Heart right ventricle (tissue), 16 donors: ENCODE results near the gene EDNRA. TPM values are rescaled to one million over a fixed set of nuclear protein-coding genes. Genes with fewer than 3 reads are reported as not detected.
A peak's percentile ranks its signal among the peaks of the same experiment; 100 is the strongest.

ENCODE experiments used
- ATAC-seq, 8 donors: fragments of 200-7000 bp; cut with Tn5 transposase; one replicate each; pipeline ENCODE4 v1.9.1; 2020; ENCODE audit warnings: mild to moderate bottlenecking in 8 of 8, moderate library complexity in 8 of 8, moderate number of reproducible peaks in 1 of 8
- DNase-seq, 2 donors: peaks; one replicate each; pipeline ENCODE4 v3.0.0-alpha.2; 2020
- H3K27ac ChIP-seq, 10 donors: fragments of 200-600 bp; sonication (generic) in 2 of 10; one replicate each; pipeline versions ENCODE4 v1.5.0 to v1.8.0; 2020 to 2022; ENCODE audit warnings: mild to moderate bottlenecking in 3 of 10
- H3K27me3 ChIP-seq, 7 donors: fragments of 200-600 bp; one replicate each; pipeline ENCODE4 v1.8.0; 2021 to 2022; ENCODE audit warnings: mild to moderate bottlenecking in 2 of 7
- H3K36me3 ChIP-seq, 9 donors: fragments of 200-600 bp; sonication (generic) in 1 of 9; one replicate each; pipeline versions ENCODE4 v1.5.0 to v1.8.0; 2020 to 2022; ENCODE audit warnings: mild to moderate bottlenecking in 2 of 9
- H3K4me1 ChIP-seq, 9 donors: fragments of 200-600 bp; sonication (generic) in 1 of 9; one replicate each; pipeline versions ENCODE4 v1.5.0 to v1.8.0; 2020 to 2022; ENCODE audit warnings: mild to moderate bottlenecking in 4 of 9
- H3K4me3 ChIP-seq, 10 donors: fragments of 200-600 bp; sonication (generic) in 2 of 10; one replicate each; pipeline versions ENCODE4 v1.5.0 to v1.8.0; 2020 to 2022; ENCODE audit warnings: mild to moderate bottlenecking in 7 of 10, moderate library complexity in 2 of 10
- H3K9me3 ChIP-seq, 11 donors: fragments of 200-600 bp in 10 of 11; sonication (generic) in 2 of 11; one replicate each; pipeline versions ENCODE4 v1.5.0 to v1.8.0; 2013 to 2022; ENCODE audit warnings: mild to moderate bottlenecking in 2 of 11, control low read depth in 1 of 11, moderate library complexity in 1 of 11
- CTCF ChIP-seq, 9 donors: fragments of 200-600 bp; sonication (generic) in 2 of 9; IDR thresholded peaks; one replicate each; pipeline versions ENCODE4 v1.5.0 to v1.8.0; 2021 to 2022; ENCODE audit warnings: antibody characterized with exemption in 9 of 9, mild to moderate bottlenecking in 5 of 9, moderate library complexity in 1 of 9
- WGBS, 2 donors: extraction: QIAGEN DNeasy Blood & Tissue Kit; methylation state at CpG; one replicate each; pipeline ENCODE4 v1.1.7; 2013; ENCODE audit warnings: inconsistent platforms in 1 of 2; 5-methylcytosine and 5-hydroxymethylcytosine counted together
- intact Hi-C, 10 donors: fragments of 100-400 bp; cut with DNase I; formaldehyde crosslinking; loops; one replicate each; pipeline versions ENCODE4 v1.11.1 to v1.14.2; 2022
- polyA plus RNA-seq, 2 donors: library from polyadenylated mRNA; stranded (reverse); fragments of 200-250 nt; gene quantifications; one replicate each; pipeline ENCODE4 v1.2.3, GENCODE V29; 2013
- total RNA-seq, 10 donors: library from RNA; stranded (reverse); fragmentation: NEBNext Ultra II Directional in 3 of 10; extraction: Animal tissue kit (Norgen Biotek cat#: 25700) in 3 of 10; gene quantifications; one replicate each; pipeline versions ENCODE4 v1.2.1 to v1.2.4, GENCODE V29; 2021 to 2023
- donor health status: Arrhythmogenic right ventricular cardiomyopathy.
- donor health status: ischemic (EF 13 %, LVEDD 7.1; RV severe dilation, severe dysfunction).
- donor health status: healthy with polysubstance abuse.
- donor health status: DM: no; HTN: yes; CAD: no.
- donor health status: DM: no; HTN: no; CAD: no.
- donor health status: ischemic (EF 25% LVEDD 6.9; RV normal size, moderate dysfunction).
- donor health status: ischemic (EF 25% LVEDD 5.7; RV mildly dilated, moderate dysfunction).
- donor health status: healthy.
- donor health status: DM: yes; HTN: yes; CAD: no.
- donor health status: Ischemic cardiomyopathy.
- donor health status: ischemic (EF 35%, LVEDD 5.7; RV mildly dilated, moderate dysfunction).
- donor health status: nonischemic (EF 11% LVEDD 7.7; RV severe dilation, severe dysfunction).
- donor health status: DM: yes; HTN: yes; CAD: no.
- donor health status: PGD.
- donor health status: ischemic (EF 29% LVEDD 5.4; RV normal size, mild dysfunction).
- donor health status: nonischemic (EF 23%, LVEDD 6.1; RV moderate dilation, normal function).

EDNRA gene
- total and polyA plus RNA-seq, 12 donors, result 4.4 to 27.4 (median 11.1) TPM

DNA sequence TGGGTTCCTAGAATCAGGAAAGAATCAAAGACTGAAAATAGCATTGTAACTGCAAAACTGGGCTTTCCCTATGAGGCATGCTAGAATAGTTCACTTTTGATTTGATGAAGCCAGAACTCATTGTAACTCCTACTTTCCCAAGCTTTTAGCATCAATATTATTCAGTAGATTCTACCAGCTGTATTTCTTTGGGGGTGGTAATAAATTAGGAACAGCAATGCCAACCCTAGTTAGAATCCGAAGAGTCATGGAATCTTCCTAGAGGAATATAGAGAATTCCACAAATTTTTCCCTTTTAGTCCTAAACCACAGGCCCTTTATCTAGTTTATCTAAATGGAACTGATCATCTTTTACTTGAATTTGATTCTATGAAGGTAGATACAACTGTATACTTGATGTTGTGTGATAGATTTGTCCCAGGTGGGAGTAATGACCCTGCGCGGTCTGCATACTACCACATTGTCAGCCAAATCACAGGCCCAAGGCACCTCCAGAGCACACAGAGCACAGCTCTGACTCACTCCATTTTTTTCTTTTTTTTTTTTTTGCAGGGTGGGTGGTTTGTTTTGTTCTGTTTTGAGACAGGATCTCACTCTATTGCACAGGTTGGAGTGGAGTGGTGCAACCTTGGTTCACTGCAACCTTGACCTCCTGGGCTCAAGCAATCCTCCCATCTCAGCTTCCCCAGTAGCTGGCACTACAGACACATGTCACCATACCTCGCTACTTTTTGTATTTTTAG is 66.6 kb downstream of the EDNRA start:
- WGBS, 2 donors, result 88 to 95% methylated on average over 4 of the region's 4 CpGs
- intact Hi-C loops, result no loop called here
- TF ChIP-seq CTCF (IDR thresholded peaks at IDR 0.05), result no peak

DNA sequence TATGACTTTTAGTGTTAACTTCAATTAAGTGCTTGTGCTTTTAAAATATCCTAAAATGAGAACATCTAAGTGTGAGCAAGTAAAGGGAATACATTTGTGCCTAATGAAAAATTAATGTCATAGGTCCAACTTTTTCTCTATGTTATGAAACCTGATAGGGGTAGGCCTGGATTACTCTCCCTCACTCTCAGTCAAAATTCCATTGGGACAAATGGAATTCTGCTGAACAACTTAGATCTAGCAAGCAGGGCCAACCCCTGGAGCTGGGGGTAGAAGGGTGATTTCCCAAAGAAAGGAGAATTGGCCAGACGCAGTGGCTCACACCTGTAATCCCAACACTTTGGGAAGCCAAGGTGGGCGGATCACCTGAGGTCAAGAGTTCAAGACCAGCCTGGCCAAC is 67.4 kb downstream of the EDNRA start:
- peaks cover 0 to 9% (median 0%) of the 10 kb centered on the region in 11 donors for H3K9me3 ChIP-seq
- no peak overlapping the region for H3K27ac ChIP-seq
- peaks cover 0 to 7% (median 0%) of the 10 kb centered on the region in 9 donors for H3K4me1 ChIP-seq
- no peaks in the 10 kb centered on the region for H3K27me3 ChIP-seq
- 76 to 88% methylated on average over 2 of the region's 2 CpGs for WGBS, 2 donors
- peaks cover 0 to 24% (median 0%) of the 10 kb centered on the region in 9 donors for H3K36me3 ChIP-seq
- ATAC-seq (no peak), DNase-seq (no peak)
- H3K4me3 ChIP-seq, result no peak overlapping the region
- TF ChIP-seq CTCF (IDR thresholded peaks at IDR 0.05), result no peak
- intact Hi-C loops, result no loop called here

More for the DNA sequence above, 66.6 kb downstream of the EDNRA start:
- H3K4me1 ChIP-seq, result peaks cover 0 to 7% (median 0%) of the 10 kb centered on the region in 9 donors
- ATAC-seq, result peak in 2 of 8 donors; percentile 37 to 46
- peaks cover 0 to 31% (median 0%) of the 10 kb centered on the region in 9 donors for H3K36me3 ChIP-seq
- H3K27me3 ChIP-seq, result no peaks in the 10 kb centered on the region
- peaks cover 0 to 8% (median 0%) of the 10 kb centered on the region in 11 donors for H3K9me3 ChIP-seq
- H3K27ac ChIP-seq, result no peak overlapping the region
- no peak for DNase-seq
- no peak overlapping the region for H3K4me3 ChIP-seq

DNA sequence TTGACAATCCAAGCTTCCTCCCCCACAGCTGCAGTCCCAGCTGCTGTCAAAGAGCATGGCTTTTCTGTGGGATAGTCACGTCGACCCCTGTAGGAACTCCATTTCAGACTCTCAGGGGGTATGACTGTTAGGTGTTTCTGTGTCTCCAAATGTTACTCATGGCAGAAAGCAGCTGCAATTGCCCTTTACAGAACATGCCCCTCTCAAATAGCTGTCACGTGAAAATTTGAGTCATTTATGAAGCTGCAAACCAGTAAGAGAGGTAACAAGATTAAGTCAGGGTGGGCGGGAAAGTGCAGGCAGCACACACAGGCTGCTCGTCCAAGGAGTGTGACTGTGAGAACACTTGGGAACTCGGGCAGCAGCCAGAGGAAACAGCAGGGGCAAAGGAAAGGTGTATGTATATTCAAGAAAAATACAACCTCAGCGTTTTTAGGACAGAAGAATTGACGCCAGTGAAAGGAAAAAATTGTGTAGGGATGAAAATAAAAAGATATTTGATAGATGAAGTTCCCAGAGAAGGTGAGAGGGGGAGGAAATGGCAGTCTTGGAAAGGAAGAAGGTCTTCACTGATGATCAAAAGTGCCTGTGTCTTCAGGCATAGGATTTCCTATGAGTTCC is 69.8 kb downstream of the EDNRA start:
- DNase-seq (no peak), ATAC-seq (peak in 4 of 8 donors; percentile 24 to 46 (median 34))
- H3K27ac ChIP-seq, result peak overlapping the region in 1 of 10 donors; percentile 13
- H3K9me3 ChIP-seq, result peaks cover 0 to 9% (median 0%) of the 10 kb centered on the region in 11 donors
- peaks cover 0 to 7% (median 0%) of the 10 kb centered on the region in 9 donors for H3K4me1 ChIP-seq
- 46% methylated on average over 8 of the region's 8 CpGs for WGBS, 2 donors
- intact Hi-C loops, result no loop called here
- no peaks in the 10 kb centered on the region for H3K27me3 ChIP-seq
- no peak for TF ChIP-seq CTCF (IDR thresholded peaks at IDR 0.05)
- H3K4me3 ChIP-seq, result peak overlapping the region in 1 of 10 donors; percentile 9
- no peaks in the 10 kb centered on the region for H3K36me3 ChIP-seq

GRCh38 chr4:147560625-147561024 is 79.7 kb downstream of the EDNRA start:
- no peaks in the 10 kb centered on the region for H3K36me3 ChIP-seq
- 85 to 94% methylated on average over 4 of the region's 4 CpGs for WGBS, 2 donors
- ATAC-seq, result no peak
- intact Hi-C loops, result no loop called here
- no peak for TF ChIP-seq CTCF (IDR thresholded peaks at IDR 0.05)
- no peak for DNase-seq
- peaks cover 0 to 7% (median 0%) of the 10 kb centered on the region in 11 donors for H3K9me3 ChIP-seq
- H3K27ac ChIP-seq, result no peak overlapping the region
- no peaks in the 10 kb centered on the region for H3K4me1 ChIP-seq
- no peak overlapping the region for H3K4me3 ChIP-seq
- H3K27me3 ChIP-seq, result no peaks in the 10 kb centered on the region
